ENCODE results near the gene TMTC2. TPM values are rescaled to one million over a fixed set of nuclear protein-coding genes. Genes with fewer than 3 reads are reported as not detected.
"Not testable (repeated sequence)": the region's sequence is repeated elsewhere in the genome, so short reads cannot be mapped to it uniquely, and the experiment has no call there.

Gene TMTC2
- total and polyA plus RNA-seq, 2 experiments from 2014 or later, result 1.5 to 12.0 TPM

- Histone ChIP-seq H3K9me3 (ENCODE audit: low read depth) (no peaks in the 10 kb centered on the region), H2AFZ (no peak overlapping the region), H3K4me3 (no peak overlapping the region), H3K36me3 (replicated peaks; ENCODE audit: insufficient read depth, low read depth) (no peaks in the 10 kb centered on the region), H3K27ac (no peak overlapping the region), H3K27me3 (no peaks in the 10 kb centered on the region), H3K4me1 (ENCODE audit: insufficient read depth) (no peaks in the 10 kb centered on the region), H3K9me2 (replicated peaks; ENCODE audit: insufficient read depth) (no peaks in the 10 kb centered on the region), H3K79me2 (no peaks in the 10 kb centered on the region), H4K20me1 (ENCODE audit: insufficient read depth, poor library complexity, severe bottlenecking) (no peaks in the 10 kb centered on the region), H3K4me2 (no peak overlapping the region)
- WGBS (ENCODE audit: low lambda C conversion rate, missing lambda C conversion rate), result 79% methylated on average over 1 of the region's 1 CpG
- no peak for DNase-seq (ENCODE audit: low spot score)
- TF ChIP-seq EZH2 (IDR thresholded peaks at IDR 0.05; ENCODE audit: borderline replicate concordance) (no peak), EZH2phosphoT487 (IDR thresholded peaks at IDR 0.05; ENCODE audit: low read depth, severe bottlenecking, unreplicated experiment) (no peak), CTCF (IDR thresholded peaks at IDR 0.05; ENCODE audit: poor library complexity) (no peak)
These were observed 71.0 kb downstream of the TMTC2 start for GRCh38 chr12:82757656-82758055.

GRCh38 chr12:82758749-82759330, 72.1 kb downstream of the TMTC2 start:
- Histone ChIP-seq H3K79me2 (no peaks in the 10 kb centered on the region), H3K9me2 (replicated peaks; ENCODE audit: insufficient read depth) (no peaks in the 10 kb centered on the region), H3K9me3 (ENCODE audit: low read depth) (no peaks in the 10 kb centered on the region), H3K4me1 (ENCODE audit: insufficient read depth) (no peaks in the 10 kb centered on the region), H3K27me3 (no peaks in the 10 kb centered on the region), H3K4me2 (no peak overlapping the region), H2AFZ (no peak overlapping the region), H3K27ac (no peak overlapping the region), H3K36me3 (replicated peaks; ENCODE audit: insufficient read depth, low read depth) (no peaks in the 10 kb centered on the region), H4K20me1 (ENCODE audit: insufficient read depth, poor library complexity, severe bottlenecking) (no peaks in the 10 kb centered on the region), H3K4me3 (no peak overlapping the region)
- TF ChIP-seq EZH2phosphoT487 (IDR thresholded peaks at IDR 0.05; ENCODE audit: low read depth, severe bottlenecking, unreplicated experiment) (no peak), CTCF (IDR thresholded peaks at IDR 0.05; ENCODE audit: poor library complexity) (no peak), EZH2 (IDR thresholded peaks at IDR 0.05; ENCODE audit: borderline replicate concordance) (no peak)
- DNase-seq (ENCODE audit: low spot score), result no peak
- 83% methylated on average over 3 of the region's 3 CpGs for WGBS (ENCODE audit: low lambda C conversion rate, missing lambda C conversion rate)

DNA sequence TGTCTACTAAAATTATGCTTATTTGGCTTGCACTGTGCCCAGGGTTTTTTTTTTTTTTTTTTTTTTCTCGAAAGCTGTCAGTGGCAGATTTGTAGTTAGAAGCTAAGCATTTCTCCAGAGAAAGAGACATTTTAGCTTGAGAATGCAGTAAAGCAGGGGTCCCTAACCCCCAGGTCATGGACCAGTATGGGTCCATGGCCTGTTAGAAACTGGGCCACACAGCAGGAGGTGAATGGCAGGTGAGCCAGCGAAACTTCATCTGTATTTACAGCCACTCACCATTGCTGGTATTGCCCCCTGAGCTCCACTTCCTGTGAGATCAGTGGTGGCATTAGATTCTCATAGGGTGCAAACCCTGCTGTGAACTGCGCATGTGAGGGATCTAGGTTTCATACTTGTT, 73.7 kb downstream of the TMTC2 start:
- no peak for DNase-seq (ENCODE audit: low spot score)
- Histone ChIP-seq H3K4me2 (no peak overlapping the region), H3K9me3 (ENCODE audit: low read depth) (no peaks in the 10 kb centered on the region), H3K4me1 (ENCODE audit: insufficient read depth) (no peaks in the 10 kb centered on the region), H3K4me3 (no peak overlapping the region), H3K27ac (no peak overlapping the region), H3K27me3 (no peaks in the 10 kb centered on the region), H4K20me1 (ENCODE audit: insufficient read depth, poor library complexity, severe bottlenecking) (no peaks in the 10 kb centered on the region), H2AFZ (no peak overlapping the region), H3K36me3 (replicated peaks; ENCODE audit: insufficient read depth, low read depth) (no peaks in the 10 kb centered on the region), H3K9me2 (replicated peaks; ENCODE audit: insufficient read depth) (no peaks in the 10 kb centered on the region), H3K79me2 (no peaks in the 10 kb centered on the region)
- WGBS (ENCODE audit: low lambda C conversion rate, missing lambda C conversion rate), result 98% methylated on average over 3 of the region's 3 CpGs
- TF ChIP-seq CTCF (IDR thresholded peaks at IDR 0.05; ENCODE audit: poor library complexity) (no peak), EZH2phosphoT487 (IDR thresholded peaks at IDR 0.05; ENCODE audit: low read depth, severe bottlenecking, unreplicated experiment) (no peak), EZH2 (IDR thresholded peaks at IDR 0.05; ENCODE audit: borderline replicate concordance) (no peak)

DNA sequence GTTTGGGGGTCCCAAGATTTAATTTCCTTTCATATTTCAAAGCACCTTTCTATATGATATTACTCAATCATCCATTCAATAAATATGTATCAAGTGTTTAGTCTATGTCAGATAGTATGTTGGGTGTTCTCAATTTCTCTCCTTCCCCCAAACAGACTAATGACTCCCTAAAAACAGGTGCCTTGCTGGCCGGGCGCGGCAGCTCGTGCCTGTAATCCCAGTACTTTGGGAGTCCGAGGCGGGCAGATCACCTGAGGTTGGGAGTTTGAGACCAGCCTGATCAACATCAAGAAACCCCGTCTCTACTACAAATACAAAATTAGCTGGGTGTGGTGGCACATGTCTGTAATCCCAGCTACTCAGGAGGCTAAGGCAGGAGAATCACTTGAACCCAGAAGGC, 78.5 kb downstream of the TMTC2 start:
- H4K20me1 ChIP-seq (ENCODE audit: insufficient read depth, poor library complexity, severe bottlenecking); H3K27me3 ChIP-seq; H3K36me3 ChIP-seq (replicated peaks; ENCODE audit: insufficient read depth, low read depth); H3K4me2 ChIP-seq; H3K9me3 ChIP-seq (ENCODE audit: low read depth); H2AFZ ChIP-seq; H3K4me1 ChIP-seq (ENCODE audit: insufficient read depth); DNase-seq (ENCODE audit: low spot score); H3K4me3 ChIP-seq; H3K79me2 ChIP-seq; H3K9me2 ChIP-seq (replicated peaks; ENCODE audit: insufficient read depth): not testable (repeated sequence)
- WGBS (ENCODE audit: low lambda C conversion rate, missing lambda C conversion rate), result 93% methylated on average over 7 of the region's 7 CpGs
- H3K27ac ChIP-seq, result peak overlapping the region; percentile 18

Data from hepatocyte (in vitro differentiated cells).